BJ (cell line): ENCODE results near the gene TAF4. TPM values are rescaled to one million over a fixed set of nuclear protein-coding genes. Genes with fewer than 3 reads are reported as not detected.

ENCODE experiments used
- CTCF ChIA-PET: fragments of 350-600 bp; formaldehyde crosslinking; extraction: SDS; loops from one replicate; lab custom pipeline; 2021; ENCODE audit warnings: antibody characterized with exemption, inconsistent platforms; lab: Yijun Ruan, JAX
- POLR2A ChIA-PET: fragments of 300-600 bp; sonication (Branson Sonifier 250); formaldehyde crosslinking; extraction: SDS; loops from one replicate; lab custom pipeline; 2021; ENCODE audit warnings: antibody characterized with exemption; lab: Charles Lee
- DNase-seq: peaks from one replicate; pipeline ENCODE4 v3.0.0-alpha.2; 2011; ENCODE audit warnings: low read depth
- H3K27me3 ChIP-seq: 2 replicates; pipeline ENCODE4 v1.6.0; 2011; ENCODE audit warnings: low read length; ENCODE audit not compliant: control insufficient read depth, insufficient read depth
- H3K36me3 ChIP-seq: 2 replicates; pipeline ENCODE4 v1.5.1; 2011; ENCODE audit warnings: low read length; ENCODE audit not compliant: control insufficient read depth, insufficient read depth
- H3K4me3 ChIP-seq: 2 replicates; pipeline ENCODE4 v1.5.1; 2011; ENCODE audit warnings: low read depth, mild to moderate bottlenecking, control low read depth, low read length
- polyA plus RNA-seq: library from polyadenylated mRNA; depleted of rRNA; stranded (reverse); fragments of >200 nt; gene quantifications from 2 replicates; pipeline ENCODE4 v1.2.3, GENCODE V29; 2011
- TF ChIP-seq, protein P1 (sequence below): IDR thresholded peaks from 2 replicates; pipeline ENCODE4 v1.5.1; 2011; ENCODE audit warnings: low read depth, mild to moderate bottlenecking, control low read depth, inconsistent platforms, low read length, moderate library complexity; ENCODE audit not compliant: insufficient read depth

The TAF4 gene
- polyA plus RNA-seq, 1 experiment = 1.2 TPM

DNA sequence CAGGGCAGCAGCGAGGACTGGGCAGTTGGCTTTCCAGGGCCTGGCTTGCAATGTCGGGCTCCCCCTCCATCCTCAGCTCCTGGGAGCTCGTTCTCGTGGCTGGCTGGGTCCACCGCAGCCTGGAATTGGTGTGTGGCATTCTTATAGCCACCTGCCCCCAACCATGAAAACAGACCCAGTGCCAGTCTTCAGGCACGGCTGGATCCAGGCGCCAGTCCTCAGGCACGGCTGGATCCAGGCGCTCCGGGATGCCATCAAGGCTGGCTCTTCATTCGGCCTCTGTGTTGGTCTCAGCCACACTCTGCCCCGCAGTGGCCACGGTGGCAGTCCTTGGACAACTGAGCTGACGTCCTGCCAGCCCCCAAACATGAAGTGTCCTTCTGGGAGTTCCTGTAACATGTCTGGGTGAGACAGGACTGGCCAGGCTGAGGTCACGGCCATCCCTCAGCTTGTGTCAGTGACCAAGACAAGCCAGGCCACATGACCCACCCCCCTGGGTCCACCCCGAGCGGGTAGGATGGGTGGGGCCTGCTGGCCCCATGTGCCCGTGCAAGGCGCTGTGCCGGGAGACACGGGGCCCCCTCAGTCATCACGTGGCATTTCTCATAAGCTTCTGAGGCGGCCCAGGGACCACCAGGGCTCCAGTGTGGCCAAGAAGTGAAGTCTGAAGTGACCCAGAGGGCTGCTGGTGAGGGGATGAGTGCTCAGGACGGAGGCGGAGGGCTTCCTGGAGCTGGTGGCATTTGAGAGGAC lies 99.0 kb downstream of the TAF4 start:
- Histone ChIP-seq H3K36me3 (no peaks in the 10 kb centered on the region; the same call in 1 of the 2 replicates), H3K4me3 (no peak overlapping the region), H3K27me3 (0 out of 2 replicates have a peak, but pooled peaks cover 10% of the 10 kb centered on the region)
- no peak for DNase-seq
- ChIA-PET POLR2A (no interaction called here), CTCF (interaction anchor here (0.6 kb wide), 1 partner anchor 8 kb away, joined by 3 read pairs; no protein-coding TSS in a partner anchor)
- TF ChIP-seq, protein P1, sequence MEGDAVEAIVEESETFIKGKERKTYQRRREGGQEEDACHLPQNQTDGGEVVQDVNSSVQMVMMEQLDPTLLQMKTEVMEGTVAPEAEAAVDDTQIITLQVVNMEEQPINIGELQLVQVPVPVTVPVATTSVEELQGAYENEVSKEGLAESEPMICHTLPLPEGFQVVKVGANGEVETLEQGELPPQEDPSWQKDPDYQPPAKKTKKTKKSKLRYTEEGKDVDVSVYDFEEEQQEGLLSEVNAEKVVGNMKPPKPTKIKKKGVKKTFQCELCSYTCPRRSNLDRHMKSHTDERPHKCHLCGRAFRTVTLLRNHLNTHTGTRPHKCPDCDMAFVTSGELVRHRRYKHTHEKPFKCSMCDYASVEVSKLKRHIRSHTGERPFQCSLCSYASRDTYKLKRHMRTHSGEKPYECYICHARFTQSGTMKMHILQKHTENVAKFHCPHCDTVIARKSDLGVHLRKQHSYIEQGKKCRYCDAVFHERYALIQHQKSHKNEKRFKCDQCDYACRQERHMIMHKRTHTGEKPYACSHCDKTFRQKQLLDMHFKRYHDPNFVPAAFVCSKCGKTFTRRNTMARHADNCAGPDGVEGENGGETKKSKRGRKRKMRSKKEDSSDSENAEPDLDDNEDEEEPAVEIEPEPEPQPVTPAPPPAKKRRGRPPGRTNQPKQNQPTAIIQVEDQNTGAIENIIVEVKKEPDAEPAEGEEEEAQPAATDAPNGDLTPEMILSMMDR = no peak

DNA sequence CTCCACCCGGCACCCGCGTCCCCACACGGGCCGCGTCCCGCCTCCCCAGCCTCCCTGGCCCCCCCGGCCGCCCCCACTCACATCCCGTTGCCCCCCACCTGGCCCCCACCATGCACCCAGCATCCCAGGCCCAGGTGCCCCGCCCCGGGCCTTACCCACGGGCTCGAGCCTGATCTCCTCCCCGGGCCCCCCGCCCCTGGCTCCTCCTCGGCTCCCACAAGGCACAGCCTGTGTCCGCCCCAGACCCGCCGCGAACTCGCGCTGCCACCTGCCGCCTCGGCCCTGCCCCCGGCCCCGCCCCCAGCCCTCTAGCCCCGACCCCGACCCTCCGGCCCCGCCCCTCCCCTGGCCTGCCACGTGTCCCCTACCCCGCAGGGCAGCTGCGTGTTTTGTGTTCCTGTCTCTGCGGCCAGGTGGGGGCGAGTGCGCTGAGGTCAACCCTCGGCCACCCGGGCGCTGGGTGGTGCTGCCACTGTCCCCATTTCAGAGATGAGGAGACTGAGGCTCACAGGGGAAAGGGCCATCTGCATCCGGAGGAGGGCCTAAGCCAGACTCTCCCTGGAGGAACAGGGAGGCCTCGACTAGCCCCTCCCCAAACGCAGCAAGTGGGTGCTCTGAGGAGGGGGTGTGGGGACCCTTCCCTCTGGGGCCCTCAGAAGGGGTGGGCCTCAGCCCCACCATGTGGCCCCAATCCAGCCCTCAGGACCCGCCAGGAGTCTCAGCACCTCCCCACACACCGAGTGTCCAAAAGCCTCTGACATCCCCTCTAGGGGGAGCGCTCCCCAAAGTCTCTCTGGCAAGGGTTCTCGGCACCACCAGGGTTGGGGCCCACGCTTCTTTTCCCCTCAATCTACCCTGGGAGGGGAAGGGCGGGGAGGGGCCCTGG lies 99.8 kb downstream of the TAF4 start:
- TF ChIP-seq, protein P1 = 0 out of 2 replicates have a peak, but pooled peaks have one; percentile 2
- no peak overlapping the region for H3K4me3 ChIP-seq
- 0 out of 2 replicates have a peak, but pooled peaks cover 10% of the 10 kb centered on the region for H3K27me3 ChIP-seq
- DNase-seq = no peak
- no peaks in the 10 kb centered on the region for H3K36me3 ChIP-seq
- ChIA-PET POLR2A (no interaction called here), CTCF (interaction anchor here (0.6 kb wide), 1 partner anchor 8 kb away, joined by 3 read pairs; no protein-coding TSS in a partner anchor)

DNA sequence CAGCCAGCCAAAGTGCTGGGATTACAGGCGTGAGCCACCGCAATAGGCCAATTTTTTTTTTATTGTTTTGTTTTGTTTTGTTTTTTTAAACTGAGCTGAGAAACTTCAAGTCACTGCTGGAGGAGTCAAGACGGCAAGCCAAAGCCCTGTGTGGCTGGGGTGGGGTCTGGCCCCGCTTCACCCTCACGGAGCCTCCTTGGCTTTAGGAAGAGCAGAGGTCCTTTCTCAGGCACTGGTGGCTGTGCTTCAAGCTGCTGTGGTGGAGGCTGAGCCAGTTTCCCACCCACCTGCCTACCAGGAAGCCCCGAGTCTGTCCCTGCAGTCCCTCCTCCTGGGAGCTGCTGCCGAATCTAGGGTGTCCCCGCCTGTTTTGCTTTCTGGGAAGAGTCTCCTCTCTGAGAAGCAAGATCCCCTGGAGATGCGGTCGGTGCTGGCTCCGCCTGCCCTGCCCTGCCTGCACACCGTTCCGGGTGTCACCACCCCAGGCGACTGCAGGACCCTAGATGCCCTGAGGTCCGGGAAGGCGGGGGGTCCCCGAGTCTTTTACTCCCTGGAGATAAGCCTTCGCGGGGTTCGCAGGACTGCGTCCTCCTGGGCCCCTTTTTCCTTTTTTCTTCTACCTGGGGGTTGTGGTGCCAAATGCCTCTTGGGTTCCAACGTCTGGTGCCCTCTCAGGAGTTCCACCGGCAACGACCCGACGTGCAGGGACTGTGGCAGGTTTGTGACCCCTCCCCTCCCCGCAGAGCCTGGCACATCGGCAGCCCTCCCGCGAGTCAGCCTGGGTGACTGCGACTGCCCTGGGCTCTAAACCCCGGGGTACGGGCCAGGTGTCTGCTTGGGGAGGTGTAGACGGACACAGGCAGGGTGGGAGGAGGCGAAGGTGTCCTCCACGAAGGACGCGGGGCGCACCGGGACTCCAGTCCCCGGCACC lies 100.7 kb downstream of the TAF4 start:
- POLR2A ChIA-PET = no interaction called here
- TF ChIP-seq, protein P1 = no peak
- H3K27me3 ChIP-seq = 0 out of 2 replicates have a peak, but pooled peaks cover 10% of the 10 kb centered on the region
- CTCF ChIA-PET = no interaction called here
- no peak overlapping the region for H3K4me3 ChIP-seq
- DNase-seq = no peak
- H3K36me3 ChIP-seq = no peaks in the 10 kb centered on the region

DNA sequence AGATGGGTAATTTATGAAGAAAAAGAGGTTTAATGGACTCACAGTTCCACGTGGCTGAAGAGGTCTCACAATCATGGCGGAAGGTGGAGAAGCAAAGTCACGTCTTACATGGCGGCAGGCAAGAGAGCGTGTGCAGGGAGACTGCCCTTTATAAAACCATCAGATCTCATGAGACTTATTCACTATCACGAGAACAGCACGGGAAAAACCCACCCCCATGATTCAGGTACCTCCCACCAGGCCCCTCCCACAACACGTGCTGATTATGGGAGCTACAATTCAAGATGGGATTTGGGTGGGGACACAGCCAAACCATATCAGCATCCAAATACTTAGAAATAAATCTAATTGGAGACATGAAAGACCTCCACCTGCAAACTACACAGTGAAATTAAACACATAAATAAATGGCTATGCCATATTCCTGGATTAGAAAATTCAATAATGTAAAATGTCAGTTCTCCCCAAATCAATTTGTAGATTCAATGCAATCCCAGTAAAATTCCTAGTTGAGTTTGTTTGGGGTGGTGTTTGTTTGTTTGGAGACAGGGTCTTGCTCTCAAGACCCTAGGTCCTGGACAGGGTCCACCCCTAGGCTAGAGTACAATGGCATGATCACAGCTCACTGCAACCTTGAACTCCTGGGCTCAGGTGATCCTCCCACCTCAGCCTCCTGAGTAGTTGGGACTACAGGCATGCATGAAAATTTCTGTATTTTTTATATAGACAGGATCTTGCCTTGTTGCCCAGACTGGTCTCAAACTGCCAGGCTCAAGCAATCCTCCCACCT lies 101.6 kb downstream of the TAF4 start:
- no peak overlapping the region for H3K4me3 ChIP-seq
- H3K36me3 ChIP-seq = no peaks in the 10 kb centered on the region
- 0 out of 2 replicates have a peak, but pooled peaks cover 10% of the 10 kb centered on the region for H3K27me3 ChIP-seq
- TF ChIP-seq, protein P1 = no peak
- ChIA-PET POLR2A (no interaction called here), CTCF (no interaction called here)
- no peak for DNase-seq
